ENCODE measurements around the gene ALKBH8.

The ALKBH8 gene

GRCh38 chr11:107457558-107458271 lies 107.8 kb downstream of the ALKBH8 start, which contains the start of gene CWF19L2:
Gene CWF19L2, minus strand, starts transcription at chr11:107457825. Its CDS starts 9 bp downstream, at chr11:107457816.
- peak within 1 kb of the TSS; percentile 95 for H3K4me3 ChIP-seq (ENCODE audit: low read length)
- H3K27me3 ChIP-seq (ENCODE audit: low read depth, low read length), result no peaks in the 10 kb centered on the region
- TF ChIP-seq, protein P1, sequence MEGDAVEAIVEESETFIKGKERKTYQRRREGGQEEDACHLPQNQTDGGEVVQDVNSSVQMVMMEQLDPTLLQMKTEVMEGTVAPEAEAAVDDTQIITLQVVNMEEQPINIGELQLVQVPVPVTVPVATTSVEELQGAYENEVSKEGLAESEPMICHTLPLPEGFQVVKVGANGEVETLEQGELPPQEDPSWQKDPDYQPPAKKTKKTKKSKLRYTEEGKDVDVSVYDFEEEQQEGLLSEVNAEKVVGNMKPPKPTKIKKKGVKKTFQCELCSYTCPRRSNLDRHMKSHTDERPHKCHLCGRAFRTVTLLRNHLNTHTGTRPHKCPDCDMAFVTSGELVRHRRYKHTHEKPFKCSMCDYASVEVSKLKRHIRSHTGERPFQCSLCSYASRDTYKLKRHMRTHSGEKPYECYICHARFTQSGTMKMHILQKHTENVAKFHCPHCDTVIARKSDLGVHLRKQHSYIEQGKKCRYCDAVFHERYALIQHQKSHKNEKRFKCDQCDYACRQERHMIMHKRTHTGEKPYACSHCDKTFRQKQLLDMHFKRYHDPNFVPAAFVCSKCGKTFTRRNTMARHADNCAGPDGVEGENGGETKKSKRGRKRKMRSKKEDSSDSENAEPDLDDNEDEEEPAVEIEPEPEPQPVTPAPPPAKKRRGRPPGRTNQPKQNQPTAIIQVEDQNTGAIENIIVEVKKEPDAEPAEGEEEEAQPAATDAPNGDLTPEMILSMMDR (IDR thresholded peaks at IDR 0.05; ENCODE audit: low read depth, low read length), result no peak
- TF ChIP-seq EZH2phosphoT487 (IDR thresholded peaks at IDR 0.05; ENCODE audit: low read depth), result no peak
- H3K9me3 ChIP-seq (ENCODE audit: insufficient read depth, low read length), result no peaks in the 10 kb centered on the region
- peaks cover 7% of the 10 kb centered on the region for H3K4me1 ChIP-seq (ENCODE audit: low read length)
- no peaks in the 10 kb centered on the region for H4K20me1 ChIP-seq (ENCODE audit: insufficient read depth, low read length)
- peak within 1 kb of the TSS; percentile 95 for H2AFZ ChIP-seq (ENCODE audit: low read depth, low read length)
- H3K9ac ChIP-seq (ENCODE audit: low read length), result peak within 1 kb of the TSS; percentile 91
- peaks cover 19% of the 10 kb centered on the region for H3K79me2 ChIP-seq (ENCODE audit: low read length)
- peak within 1 kb of the TSS; percentile 78 for H3K27ac ChIP-seq (ENCODE audit: low read length)
- peak within 1 kb of the TSS; percentile 74 for H3K4me2 ChIP-seq (ENCODE audit: low read length)
- no peaks in the 10 kb centered on the region for H3K36me3 ChIP-seq (replicated peaks; ENCODE audit: low read depth, low read length)

DNA sequence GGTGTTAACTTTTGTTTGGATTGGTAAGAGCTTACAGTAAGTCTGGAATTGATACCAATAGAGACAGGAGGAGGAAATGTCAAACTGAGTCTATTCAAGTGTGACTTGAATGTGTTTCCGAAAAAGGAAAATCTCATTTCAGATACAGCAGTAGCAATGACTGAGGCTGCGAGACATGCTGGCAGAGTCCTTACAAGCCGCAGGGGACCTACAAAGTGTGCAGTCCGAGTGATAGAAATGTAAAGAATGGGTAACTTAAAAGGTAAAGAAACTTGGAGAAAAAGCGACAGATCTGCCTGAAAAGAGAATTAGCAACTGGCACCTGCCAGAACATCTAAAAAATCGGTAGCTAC lies 108.4 kb downstream of the ALKBH8 start:
- peak overlapping the region; percentile 78 for H3K27ac ChIP-seq (ENCODE audit: low read length)
- peaks cover 19% of the 10 kb centered on the region for H3K79me2 ChIP-seq (ENCODE audit: low read length)

GRCh38 chr11:107453594-107454286 lies 111.8 kb downstream of the ALKBH8 start:
- Histone ChIP-seq H3K27ac (ENCODE audit: low read length) (no peak overlapping the region), H2AFZ (ENCODE audit: low read depth, low read length) (no peak overlapping the region), H4K20me1 (ENCODE audit: insufficient read depth, low read length) (no peaks in the 10 kb centered on the region), H3K4me2 (ENCODE audit: low read length) (no peak overlapping the region), H3K79me2 (ENCODE audit: low read length) (peaks cover 25% of the 10 kb centered on the region), H3K9ac (ENCODE audit: low read length) (no peak overlapping the region), H3K36me3 (replicated peaks; ENCODE audit: low read depth, low read length) (no peaks in the 10 kb centered on the region), H3K4me3 (ENCODE audit: low read length) (no peak overlapping the region), H3K9me3 (ENCODE audit: insufficient read depth, low read length) (no peaks in the 10 kb centered on the region), H3K4me1 (ENCODE audit: low read length) (peaks cover 7% of the 10 kb centered on the region), H3K27me3 (ENCODE audit: low read depth, low read length) (no peaks in the 10 kb centered on the region)
- TF ChIP-seq, protein P1 (IDR thresholded peaks at IDR 0.05; ENCODE audit: low read depth, low read length), result no peak
- no peak for TF ChIP-seq EZH2phosphoT487 (IDR thresholded peaks at IDR 0.05; ENCODE audit: low read depth)

More for the DNA sequence above, 108.4 kb downstream of the ALKBH8 start:
- peaks cover 7% of the 10 kb centered on the region for H3K4me1 ChIP-seq (ENCODE audit: low read length)
- H3K36me3 ChIP-seq (replicated peaks; ENCODE audit: low read depth, low read length), result no peaks in the 10 kb centered on the region
- H3K4me3 ChIP-seq (ENCODE audit: low read length), result peak overlapping the region; percentile 95
- peak overlapping the region; percentile 91 for H3K9ac ChIP-seq (ENCODE audit: low read length)
- TF ChIP-seq EZH2phosphoT487 (IDR thresholded peaks at IDR 0.05; ENCODE audit: low read depth), result no peak
- TF ChIP-seq, protein P1 (IDR thresholded peaks at IDR 0.05; ENCODE audit: low read depth, low read length), result no peak
- H3K27me3 ChIP-seq (ENCODE audit: low read depth, low read length), result no peaks in the 10 kb centered on the region
- peak overlapping the region; percentile 69 for H3K4me2 ChIP-seq (ENCODE audit: low read length)
- H3K9me3 ChIP-seq (ENCODE audit: insufficient read depth, low read length), result no peaks in the 10 kb centered on the region
- no peaks in the 10 kb centered on the region for H4K20me1 ChIP-seq (ENCODE audit: insufficient read depth, low read length)
- peak overlapping the region; percentile 95 for H2AFZ ChIP-seq (ENCODE audit: low read depth, low read length)

Measured in OCI-LY3 (cell line).